HG02852 (cell line): ENCODE measurements around the gene HTR1B.

ENCODE experiments used
- ATAC-seq: cut with Tn5 transposase; IDR thresholded peaks from one replicate; pipeline ENCODE4 v1.9.1; 2021; ENCODE audit warnings: mild to moderate bottlenecking, moderate library complexity; ENCODE audit not compliant: unreplicated experiment

HTR1B gene

DNA sequence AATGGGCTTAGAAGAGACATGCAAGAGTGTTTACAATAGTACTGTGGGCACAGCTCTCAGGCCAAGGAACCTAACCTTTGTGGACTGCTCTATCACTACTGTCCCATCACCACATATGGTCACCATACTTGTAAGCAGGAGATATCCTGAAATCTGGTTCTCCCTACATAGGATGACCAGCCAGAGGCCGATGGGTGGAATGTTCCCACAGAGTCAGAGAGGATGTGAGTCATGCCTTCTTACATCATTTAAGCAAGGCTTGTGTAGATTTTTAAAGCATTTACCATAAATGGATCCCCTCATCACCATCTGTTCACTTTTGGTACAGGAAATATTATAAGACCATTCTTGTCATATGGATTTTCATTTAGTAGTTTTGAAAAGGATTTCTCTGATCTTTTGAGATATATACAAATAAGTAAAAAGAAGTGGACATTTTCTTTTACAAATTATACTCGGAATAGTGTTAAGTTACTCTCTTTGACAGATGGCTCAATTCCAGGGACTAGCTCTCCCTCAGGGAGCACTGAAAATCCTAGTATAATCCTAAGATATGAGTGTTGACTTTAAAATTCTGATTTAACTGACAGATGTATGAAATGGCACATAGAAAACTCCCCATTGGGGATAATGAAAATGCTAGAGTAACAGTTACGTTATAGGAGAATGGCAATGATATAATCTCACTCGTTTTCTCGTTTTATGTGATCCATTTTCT is 6.6 kb downstream of the HTR1B start:
- no peak for ATAC-seq

GRCh38 chr6:77455271-77455670 is 8.0 kb downstream of the HTR1B start:
- no peak for ATAC-seq

- ATAC-seq: no peak
These were observed 8.9 kb downstream of the HTR1B start for GRCh38 chr6:77454386-77454785.

GRCh38 chr6:77451466-77451865 is 11.8 kb downstream of the HTR1B start:
- no peak for ATAC-seq

- ATAC-seq: no peak
These were observed 12.4 kb downstream of the HTR1B start for GRCh38 chr6:77450924-77451323.

GRCh38 chr6:77448546-77448945 is 14.7 kb downstream of the HTR1B start:
- no peak for ATAC-seq

- ATAC-seq: no peak
These were observed 16.0 kb downstream of the HTR1B start for GRCh38 chr6:77447254-77447653.

DNA sequence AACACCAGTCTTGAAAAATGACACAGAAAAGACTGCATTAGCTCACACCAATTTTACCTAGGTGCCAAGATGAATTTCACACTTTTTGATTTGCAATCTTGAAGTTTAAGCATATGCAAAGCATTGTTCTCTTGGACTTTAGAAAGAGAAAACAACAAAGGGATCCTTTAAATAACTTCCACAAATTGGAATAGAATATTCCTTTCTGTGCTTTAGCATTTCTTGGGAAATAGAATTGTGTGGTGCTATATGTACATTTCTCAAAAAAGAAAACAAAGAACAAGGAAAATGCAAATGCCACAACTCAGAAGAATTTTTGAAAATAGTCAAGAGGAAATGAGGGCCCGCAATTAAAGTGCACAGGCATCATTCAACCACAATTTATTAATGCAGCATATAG is 17.0 kb downstream of the HTR1B start:
- ATAC-seq: no peak

DNA sequence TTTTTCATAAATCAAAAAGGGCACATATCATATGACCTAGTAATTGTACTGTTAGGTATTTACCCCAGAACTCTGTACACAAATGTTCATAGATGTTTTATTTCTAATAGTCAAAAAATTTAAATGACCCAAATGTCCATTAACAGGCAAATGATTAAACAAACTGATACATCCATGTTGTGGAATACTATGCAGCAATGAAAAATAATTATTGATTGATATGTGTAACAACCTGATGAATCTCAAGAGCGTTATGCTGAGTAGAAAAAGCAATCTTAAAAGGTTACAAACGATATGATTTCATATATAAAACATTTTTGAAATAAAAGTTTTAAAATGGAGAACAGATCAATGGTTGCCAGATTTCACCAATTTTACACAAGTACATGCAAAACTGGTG is 18.1 kb downstream of the HTR1B start:
- ATAC-seq: no peak

DNA sequence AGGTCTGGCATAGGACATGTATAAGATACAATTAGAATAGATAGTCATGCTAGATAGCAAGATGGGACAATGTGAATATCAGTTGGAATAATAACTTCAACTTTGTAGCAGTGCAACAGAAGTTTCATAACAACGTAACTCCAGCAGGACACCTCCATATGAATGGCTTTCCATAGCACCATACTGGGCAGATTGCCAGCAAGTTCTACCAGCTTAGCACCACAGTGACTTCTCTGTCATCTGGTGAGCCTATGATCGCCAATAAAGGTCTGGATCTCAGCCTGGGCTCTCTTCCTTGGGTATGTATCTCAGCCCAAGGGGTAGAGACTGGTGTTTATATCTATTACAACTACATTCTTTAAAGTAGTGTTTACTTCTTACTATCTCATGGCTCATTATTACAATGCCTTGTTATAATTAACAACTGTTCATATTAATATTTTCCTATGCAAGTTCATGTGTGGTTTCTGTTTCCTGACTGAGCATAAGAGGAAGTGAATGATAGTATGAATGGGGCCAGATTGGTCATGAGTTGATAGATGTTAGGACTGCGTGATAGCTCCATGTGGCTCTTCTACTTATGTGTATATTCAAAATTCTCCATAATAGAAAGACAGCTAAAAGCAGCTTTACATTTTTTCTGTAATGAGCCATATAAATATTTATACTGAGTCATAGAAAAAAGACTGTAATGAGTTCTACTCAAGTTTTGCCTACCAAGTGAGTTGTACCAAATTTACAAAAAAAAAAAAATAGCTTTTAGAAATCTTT is 22.9 kb downstream of the HTR1B start:
- no peak for ATAC-seq

GRCh38 chr6:77433888-77434287 is 29.4 kb downstream of the HTR1B start:
- no peak for ATAC-seq

DNA sequence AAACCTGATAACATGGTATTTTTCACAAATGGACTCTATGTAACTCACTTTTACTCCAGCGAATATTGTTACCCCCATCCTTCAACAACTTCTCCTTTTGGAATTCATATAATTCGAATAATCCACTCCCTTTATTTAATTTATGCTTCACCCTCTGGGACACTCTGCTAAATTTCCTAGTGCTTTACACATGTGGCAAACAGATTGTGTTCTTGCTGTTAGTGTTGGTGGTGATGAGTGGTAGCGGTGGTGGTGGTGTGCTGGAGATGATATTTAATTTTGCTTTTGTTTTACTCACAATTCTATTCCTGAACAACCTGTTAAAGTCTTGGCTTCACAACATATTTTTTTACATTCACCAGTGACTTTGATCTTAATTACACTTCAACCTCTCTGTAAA is 32.8 kb downstream of the HTR1B start:
- no peak for ATAC-seq

DNA sequence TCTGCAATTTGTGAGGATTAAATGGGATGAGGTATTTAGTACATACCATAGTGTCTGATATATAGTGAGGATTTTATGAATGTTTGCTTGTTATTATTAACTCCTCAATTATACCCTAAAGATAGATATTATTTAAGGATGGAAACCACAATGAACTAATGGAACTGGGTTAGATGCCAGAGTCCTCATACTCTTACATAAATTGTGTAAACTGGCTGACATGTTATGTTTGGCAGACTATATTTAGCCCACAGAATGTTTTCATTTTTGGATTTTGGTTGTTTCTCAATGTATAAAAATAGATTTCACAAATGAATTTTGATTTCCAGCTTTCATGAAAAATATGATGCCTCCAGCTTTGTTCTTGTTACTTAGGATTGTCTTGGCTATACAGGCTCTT is 37.6 kb downstream of the HTR1B start:
- ATAC-seq: no peak

- no peak for ATAC-seq
These were observed 38.1 kb downstream of the HTR1B start for GRCh38 chr6:77425216-77425615.

GRCh38 chr6:77424761-77425160 is 38.5 kb downstream of the HTR1B start:
- ATAC-seq: no peak

GRCh38 chr6:77416839-77417238 is 46.5 kb downstream of the HTR1B start:
- ATAC-seq: no peak

DNA sequence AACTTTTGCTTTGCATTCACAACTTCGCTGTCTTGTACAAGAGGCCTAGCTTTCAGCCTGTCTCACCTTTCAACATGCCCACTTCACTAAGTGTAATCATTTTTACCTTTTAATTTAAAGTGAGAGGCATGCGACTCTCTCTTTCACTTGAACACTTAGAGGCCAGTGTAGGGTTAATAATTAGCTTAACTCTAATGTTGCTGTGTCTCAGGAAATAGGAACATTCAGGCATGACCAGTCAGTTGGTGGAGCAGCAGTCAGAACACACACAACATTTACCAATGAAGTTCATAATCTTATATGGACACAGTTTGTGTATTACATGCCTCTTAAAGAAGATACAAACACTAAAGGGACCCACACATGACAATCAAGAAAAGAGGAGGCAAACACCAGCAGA is 47.6 kb downstream of the HTR1B start:
- ATAC-seq: no peak
